Medulla oblongata (tissue), 1 donor: ENCODE data around the gene SESN2.
A peak's percentile ranks its signal among the peaks of the same experiment; 100 is the strongest.

Experiments used
- DNase-seq: peaks from one replicate; pipeline ENCODE4 v3.0.0-alpha.2; 2015; ENCODE audit errors: extremely low spot score

Gene SESN2, protein sequence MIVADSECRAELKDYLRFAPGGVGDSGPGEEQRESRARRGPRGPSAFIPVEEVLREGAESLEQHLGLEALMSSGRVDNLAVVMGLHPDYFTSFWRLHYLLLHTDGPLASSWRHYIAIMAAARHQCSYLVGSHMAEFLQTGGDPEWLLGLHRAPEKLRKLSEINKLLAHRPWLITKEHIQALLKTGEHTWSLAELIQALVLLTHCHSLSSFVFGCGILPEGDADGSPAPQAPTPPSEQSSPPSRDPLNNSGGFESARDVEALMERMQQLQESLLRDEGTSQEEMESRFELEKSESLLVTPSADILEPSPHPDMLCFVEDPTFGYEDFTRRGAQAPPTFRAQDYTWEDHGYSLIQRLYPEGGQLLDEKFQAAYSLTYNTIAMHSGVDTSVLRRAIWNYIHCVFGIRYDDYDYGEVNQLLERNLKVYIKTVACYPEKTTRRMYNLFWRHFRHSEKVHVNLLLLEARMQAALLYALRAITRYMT

DNA sequence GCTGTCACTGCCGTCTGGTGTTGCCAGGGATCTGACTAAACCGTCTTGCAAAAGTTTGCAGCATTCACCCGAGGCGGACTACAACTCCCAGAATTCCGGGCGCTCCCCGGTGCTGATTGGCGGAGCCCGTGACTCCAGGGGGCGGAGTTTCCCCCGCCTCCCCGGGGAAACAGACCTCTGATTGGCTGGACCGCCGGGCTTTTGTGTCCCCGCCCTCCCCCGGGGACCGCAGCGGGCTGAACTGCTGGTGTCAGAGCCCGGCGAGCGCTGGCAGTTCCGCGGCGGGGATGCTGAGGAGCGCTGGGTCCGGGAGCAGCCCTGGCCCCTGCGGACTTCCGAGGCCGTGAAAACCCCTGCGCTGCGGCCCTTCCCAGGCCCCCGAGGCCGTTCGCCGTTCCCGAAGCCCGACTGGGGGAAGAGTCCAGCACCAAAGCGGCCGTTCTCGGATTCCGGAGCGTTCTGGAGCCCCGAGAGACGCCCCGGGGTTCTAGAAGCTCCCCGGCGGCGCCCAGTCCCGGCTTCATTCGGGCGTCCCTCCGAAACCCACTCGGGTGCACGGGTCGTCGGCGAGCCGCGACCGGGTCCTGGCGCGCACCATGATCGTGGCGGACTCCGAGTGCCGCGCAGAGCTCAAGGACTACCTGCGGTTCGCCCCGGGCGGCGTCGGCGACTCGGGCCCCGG lies at the start of gene SESN2:
Gene SESN2 (plus strand): TSS at position 267 of the 682 bp plus-strand sequence. CDS start 330 bp downstream, at position 597.
- peak; percentile 99 for DNase-seq

DNA sequence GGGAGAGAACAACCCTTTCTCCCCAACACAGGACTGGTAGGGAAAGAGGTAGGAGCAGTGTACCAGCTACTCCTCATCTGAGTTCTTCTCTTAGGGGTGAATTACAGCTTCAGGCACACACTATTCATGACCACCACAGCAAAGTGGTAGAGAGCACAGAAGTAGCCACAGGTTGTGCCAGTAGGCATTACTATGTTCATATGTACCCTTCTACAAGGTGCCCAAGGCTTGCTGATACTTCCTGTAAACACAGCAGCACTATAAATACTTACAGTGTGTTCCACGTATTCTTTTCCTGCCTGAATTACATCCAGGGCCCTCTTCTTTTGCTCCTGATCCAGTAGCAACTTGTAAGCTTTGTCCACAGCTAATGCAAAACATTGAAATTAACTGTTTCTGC lies 49.6 kb upstream of the SESN2 start:
- no peak for DNase-seq

DNA sequence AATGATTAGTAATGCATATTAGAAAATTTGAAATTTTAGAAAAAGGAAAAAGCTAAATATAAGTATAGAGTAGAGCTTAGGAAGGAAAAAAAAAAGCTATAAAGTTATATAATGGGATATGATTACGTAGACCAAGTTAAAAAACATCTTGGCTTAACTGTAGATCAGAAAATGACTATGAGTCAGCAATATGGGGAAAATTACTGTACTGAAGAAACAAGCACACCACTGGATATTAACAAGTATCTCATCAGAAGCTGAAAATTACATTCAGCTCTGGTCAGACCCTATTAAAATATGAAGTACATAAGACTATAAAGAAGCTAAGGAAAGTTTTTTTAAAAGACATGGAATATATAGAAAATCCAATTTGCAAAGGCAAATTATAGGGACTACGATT lies 46.0 kb upstream of the SESN2 start:
- no peak for DNase-seq

DNA sequence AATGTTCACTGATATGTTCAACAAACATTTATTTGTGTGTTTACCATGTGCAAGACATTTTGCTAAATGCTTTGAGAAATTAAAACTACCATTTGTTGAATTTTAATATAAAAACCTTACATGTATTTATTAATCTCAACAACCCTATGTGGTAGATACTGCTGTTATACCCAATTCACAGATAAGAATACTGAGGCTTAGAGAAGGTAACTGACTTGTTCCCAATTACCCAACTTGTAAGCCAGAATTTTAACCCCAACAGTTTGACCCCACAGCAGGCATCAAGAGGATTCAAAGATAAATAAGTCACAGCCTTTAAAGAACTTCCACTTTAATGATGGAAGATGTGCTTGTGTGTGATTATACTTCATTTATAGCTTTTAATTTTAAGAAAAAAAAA lies 30.2 kb upstream of the SESN2 start:
- DNase-seq: no peak

DNA sequence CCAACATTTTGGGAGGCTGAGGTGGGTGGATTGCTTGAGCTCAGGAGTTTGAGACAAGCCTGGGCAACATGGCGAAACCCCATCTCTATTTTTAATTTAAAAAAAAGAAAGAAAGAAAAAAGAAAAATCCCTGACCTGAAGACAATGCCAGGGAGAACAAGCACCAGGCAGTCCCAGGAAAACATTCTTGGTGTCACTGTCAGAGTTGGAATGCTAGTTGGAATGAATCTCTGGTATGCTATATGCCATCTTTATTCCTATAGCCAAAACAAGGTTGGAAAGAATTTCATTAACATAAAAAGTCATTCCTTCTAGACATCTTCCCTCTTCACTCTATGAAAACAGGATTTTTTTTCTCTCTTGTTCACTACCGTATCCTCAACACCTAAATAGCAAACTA lies 29.3 kb upstream of the SESN2 start:
- DNase-seq: no peak

DNA sequence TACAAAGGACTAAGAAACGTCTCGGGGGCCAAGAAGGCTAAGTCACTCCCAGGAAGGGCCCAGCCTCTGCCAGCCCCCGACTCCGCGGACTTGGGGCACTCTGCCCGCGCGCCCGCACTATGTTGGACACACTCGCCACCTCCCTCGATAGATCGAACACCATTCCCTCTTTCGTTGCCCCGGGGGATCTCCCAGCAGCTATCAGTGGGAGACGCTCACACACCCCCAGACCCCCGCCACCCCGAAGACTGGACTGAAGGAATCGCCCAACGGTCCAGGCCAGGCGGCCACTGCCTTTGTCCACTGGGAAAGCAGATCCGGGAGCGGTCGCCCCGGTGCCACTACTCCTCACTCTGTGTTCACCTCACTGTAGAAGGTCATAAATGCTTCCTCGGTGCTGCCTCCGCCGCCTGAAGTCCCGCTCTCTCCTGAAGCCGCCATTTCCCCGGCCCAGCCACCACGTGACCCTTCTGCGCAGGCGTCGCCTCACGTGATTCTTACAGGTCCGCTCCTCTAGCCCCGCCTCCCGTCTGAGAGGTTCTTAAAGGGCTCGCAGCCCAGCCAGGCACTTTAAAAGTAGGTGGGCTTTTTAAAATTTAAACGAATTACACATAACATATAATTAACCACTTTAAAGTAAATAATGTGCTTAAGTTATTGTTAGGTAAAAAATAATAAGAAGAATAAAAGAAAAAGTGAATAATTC lies 26.6 kb upstream of the SESN2 start, which contains the start of gene DNAJC8:
Gene DNAJC8 (minus strand): TSS at position 472 of the 706 bp plus-strand sequence. CDS start 31 bp downstream, at position 441.
- peak; percentile 95 for DNase-seq

DNA sequence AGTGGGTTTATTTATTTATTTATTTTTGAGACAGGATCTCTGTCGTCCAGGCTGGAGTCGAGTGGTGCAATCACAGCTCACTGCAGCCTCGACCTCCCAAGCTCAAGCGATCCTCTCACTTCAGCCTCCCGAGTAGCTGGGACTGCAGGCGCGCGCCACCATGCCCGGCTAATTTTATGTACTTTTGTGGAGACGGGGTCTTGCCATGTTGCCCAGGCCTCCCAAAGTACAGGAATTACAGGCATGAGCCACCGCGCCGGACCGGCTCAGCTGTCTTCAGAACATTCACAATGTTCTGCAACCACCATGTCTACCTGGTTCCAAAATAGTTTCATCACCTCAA lies 26.1 kb upstream of the SESN2 start:
- DNase-seq: no peak

DNA sequence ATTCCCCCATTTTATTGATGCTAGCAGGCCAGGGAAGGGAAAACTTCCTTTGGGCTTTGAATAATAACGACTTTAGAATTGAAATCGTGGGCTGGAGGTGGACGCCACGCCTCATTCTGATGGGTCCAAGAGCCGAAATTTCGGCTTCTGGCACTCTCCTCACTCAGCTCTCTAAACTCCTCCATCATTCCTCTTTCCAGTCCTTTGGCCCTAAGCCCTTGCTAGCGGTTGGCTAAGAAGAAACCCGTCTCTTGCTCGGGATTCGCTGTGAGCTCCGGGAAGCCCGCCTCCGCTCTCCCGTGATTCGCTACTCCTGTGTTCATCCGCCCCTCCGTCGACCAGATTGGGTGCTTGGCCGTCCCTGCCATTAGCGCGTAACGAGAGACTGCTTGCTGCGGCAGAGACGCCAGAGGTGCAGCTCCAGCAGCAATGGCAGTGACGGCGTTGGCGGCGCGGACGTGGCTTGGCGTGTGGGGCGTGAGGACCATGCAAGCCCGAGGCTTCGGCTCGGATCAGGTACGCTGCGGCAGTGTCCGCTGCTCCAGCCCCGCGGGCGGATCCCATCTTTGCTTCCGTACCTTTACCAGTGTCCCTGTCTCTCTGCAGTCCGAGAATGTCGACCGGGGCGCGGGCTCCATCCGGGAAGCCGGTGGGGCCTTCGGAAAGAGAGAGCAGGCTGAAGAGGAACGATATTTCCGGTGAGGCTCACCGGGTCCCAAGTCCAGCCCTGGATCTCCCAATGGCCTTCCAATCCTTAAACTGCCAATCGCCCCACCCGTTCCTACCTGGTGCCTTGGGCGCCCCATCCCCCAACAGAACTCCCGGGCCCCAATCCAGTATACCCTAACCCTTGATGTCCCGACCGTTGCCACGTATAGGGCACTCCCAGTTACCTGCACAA lies 23.3 kb upstream of the SESN2 start, which contains the start of gene ATP5IF1:
Gene ATP5IF1 (plus strand): TSS at position 370 of the 901 bp plus-strand sequence. CDS start 60 bp downstream, at position 430.
- peak; percentile 99 for DNase-seq

DNA sequence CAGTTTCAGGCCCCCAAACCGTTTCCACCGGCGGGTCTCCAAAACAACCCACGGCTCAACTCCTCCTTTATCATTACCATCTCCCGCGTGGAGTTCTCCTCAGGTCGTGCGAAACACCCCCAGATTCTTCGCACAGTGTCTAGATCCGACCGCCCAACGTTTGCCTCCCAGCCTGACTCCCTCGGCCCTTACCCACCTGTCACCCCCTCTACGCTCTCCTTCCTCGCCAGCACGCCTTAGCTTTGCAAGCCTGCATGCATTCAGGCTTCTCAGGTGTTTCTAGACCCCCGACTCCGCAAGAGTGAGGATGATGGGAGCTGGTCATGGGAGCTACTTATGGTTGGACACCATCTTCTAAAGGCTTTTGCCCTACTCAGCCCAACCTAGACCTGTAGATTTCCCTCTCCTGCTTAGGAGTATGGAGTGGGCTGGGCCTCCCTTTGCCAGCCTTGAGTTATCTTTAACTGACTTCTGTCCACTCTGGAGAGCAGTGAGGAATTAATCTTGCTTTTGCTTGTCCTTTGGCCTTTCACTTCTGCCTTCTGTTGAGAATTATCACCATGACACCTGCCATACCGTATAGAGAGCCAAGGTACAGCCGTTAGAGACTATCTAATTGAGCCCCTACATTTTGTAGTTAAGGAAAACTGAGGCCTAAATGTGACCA lies 22.5 kb upstream of the SESN2 start:
- DNase-seq: peak; percentile 14

DNA sequence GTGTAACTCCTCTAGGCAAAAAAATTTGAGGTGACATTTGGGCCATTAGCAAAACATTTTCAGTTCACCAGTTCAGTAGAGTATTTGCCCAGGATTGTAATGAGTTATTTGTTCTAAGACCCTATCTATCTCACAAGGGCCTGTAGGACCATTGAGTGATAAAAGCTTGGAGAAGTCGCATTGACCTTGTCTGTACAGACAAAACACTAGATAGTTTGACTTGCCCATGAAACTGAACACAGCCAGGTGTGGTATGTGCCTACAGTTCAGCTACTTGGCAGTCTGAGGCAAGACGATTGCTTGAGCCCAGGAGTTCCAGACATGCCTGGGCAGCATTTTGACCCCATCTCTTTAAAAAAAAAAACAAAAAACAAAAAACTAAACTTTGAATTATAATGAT lies 20.3 kb upstream of the SESN2 start:
- DNase-seq: no peak

DNA sequence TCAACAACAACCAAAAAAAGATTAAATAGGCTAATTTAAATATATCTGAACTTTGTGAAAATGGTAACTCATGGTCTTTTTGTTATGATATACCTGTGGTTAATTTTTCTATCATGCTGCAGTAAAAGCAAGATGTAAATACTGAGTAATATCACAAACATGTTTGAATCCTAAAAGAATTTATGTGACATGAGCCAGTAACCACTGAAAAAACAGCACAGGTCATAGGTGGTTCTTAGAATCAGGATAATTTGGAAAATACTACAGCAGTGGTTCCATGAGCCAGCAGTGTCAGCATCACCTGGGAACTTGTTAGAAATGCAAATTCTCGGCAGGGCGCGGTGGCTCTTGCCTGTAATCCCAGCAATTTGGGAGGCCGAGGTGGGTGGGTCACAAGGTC lies 19.3 kb upstream of the SESN2 start:
- no peak for DNase-seq

DNA sequence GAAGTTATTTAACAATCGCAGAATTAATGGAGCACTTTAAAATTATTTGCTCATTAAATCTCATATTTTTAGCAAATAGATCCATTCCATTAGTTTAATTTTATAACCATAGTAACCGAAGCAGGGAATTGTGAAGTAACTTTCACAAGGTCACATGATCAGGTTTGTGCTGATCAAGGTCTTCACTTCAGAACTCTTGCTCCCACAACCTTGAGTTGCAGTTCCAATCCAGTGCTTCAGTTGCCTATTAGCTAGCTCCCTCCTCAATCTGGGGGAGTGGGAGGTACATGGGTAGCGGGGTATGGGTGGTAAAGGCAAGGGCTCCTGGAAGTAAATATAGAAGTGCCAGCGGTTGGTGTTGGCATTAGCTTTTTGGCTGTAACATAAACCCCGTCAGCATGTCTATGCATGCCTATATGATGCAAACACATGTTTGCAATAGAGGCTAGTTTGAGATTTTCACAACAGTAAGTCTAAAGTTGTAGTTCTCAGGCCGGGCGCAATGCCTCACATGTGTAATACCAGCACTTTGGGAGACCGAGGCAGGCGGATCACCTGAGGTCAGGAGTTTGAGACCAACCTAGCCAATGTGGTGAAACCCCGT lies 17.6 kb upstream of the SESN2 start:
- no peak for DNase-seq

DNA sequence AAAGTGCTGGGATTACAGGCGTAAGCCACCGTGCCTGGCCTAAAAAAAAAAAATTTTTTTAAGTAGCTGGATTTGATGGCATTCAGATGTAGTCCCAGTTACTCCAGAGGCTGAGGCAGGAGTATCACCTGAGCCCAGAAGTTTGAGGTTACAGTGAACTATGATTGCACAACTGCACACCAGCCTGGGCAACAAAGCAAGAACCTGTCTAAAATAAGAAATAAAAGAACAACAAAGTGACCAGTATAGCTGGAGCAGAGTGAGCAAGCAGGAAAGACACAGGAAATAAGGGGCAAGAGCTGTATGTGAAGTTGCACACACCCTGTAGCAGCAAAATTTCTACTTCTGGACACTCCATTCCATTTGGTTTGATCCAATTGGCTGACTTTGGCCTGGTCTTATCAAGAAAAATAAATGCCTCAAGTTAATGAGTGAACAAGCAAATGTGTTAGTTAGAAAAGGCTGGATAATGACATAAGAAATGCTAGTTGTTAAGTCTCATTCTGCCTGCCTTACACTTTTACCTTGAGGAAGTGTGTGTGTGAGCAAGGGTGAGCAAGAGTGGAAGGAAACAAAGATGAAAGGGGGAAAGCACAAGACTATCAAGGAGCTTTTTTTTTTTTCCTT lies 15.5 kb upstream of the SESN2 start:
- no peak for DNase-seq

DNA sequence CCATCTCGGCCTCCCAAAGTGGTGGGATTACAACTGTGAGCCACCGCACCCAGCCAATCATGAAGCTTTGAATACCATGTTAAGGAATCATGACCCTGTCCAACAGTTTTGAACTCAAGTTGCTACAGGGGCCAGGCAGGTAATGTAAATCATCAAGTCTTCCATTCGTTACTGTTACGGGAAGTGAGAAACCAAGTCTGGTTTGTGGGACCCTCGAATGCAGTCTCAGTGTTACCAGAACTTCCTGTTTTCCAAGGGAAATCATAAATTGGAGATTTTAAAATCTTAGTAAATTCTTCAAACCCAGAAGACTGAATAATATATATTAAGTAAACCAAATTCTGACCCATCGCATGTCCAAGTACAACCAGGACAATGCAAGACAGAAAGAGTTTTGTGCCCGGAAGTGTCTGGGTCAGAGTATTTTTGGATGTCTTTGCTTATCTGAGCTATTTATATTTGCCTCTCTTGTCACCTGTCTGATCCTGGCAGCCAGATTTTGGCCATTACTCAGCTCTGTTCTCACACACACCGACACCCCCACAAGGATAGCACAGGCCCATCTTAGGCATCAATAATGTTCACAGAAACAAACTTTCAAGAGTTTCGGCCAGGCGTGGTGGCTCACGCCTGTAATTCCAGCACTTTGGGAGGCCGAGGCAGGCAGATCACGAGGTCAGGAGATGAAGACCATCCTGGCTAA lies 14.6 kb upstream of the SESN2 start:
- no peak for DNase-seq

DNA sequence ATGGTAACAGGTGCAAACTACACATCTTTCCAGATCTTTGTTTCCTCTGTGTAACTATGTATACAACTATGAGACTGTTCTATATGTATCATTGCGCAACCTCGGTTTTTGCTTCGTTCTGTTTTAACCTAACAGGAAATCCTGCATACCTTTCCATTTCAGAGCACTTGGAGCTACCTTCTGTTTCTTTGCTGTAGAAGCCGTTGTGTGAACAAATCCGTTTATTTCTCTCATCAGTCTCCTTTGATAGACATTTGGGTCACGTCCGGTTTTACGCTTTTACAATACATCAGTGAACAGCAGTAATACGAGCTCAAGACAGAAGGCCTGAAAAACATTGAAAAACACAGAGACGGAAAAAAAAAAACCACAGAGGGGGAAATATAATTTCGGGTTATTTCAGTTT lies 12.9 kb upstream of the SESN2 start:
- peak; percentile 28 for DNase-seq

DNA sequence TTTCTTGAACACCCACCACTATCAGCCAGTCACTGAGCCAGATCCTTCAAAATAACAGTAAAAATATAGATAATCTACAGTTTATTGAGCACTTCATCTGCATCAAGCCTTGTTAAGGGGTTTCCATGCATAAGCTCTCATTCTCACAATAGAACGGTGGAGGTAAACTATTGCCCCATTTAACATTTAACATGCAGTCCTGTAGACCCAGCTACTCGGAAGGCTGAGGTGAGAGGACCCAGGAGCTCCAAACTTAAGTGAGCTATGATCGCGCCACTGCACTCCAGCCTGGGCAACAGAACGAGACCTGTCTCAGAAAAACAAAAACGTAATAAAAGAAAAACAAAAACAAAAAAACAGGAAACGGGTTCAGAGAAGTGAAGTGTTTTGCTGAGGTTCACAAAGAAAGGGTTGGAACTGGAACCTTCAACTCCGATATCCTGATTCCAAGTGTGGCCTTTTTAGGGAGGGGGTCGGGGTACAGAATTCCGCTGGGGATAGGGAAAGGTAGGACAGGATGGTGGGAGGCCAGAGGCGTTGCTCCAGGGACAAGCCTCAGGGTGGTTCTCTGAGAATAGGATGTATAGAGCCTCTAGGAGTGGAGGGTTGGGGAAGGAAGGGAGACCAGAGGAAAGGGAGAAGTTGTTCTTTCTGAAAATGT lies 11.6 kb upstream of the SESN2 start:
- no peak for DNase-seq

DNA sequence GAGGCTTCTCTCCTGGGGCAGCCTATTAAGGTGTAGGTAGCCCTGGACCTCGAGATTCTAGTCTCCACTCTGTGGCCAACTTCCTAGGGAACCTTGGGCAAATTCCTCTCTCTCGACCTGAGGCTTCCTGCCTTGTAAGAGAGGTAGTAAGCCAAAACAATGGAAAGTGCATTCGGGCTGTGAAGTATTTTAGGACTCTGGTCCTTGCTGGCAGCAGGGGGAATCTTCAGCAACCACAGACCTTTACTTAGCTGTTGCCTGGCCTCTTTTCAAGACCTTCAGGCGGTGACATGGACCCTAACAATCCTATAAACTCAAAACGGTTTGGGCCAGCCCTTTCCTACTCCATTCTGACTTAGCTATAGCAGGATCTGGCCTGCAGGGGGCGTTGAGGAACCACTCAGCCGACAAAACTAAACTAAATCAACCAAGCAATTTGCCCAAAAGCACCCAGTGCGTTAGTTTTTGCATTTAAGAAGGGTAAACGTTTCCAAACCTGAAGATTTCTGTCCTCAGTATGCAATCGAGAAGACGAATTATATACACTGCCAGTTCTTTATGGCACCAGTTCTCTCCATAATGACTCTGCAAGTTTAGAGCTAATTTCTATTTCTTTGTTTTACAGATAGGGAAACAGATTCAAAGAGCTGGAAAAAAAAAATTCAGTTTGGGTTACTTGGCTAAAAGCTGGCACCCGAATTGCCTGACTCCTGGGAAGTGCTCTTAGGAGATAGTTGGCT lies 10.9 kb upstream of the SESN2 start:
- DNase-seq: peak; percentile 92
